Cerebellar nuclear complex (tissue), 1 donor: ENCODE data around the gene MTHFD2.
"Not testable (repeated sequence)": the region's sequence is repeated elsewhere in the genome, so short reads cannot be mapped to it uniquely, and the experiment has no call there.

Experiments used
- DNase-seq, 2 experiments: peaks; one replicate each; lab custom pipeline; 2025; lab: John Stamatoyannopoulos, UW

Gene MTHFD2

GRCh38 chr2:74197049-74197448, 1.4 kb upstream of the MTHFD2 start:
- DNase-seq = no peak

GRCh38 chr2:74198023-74198460, 373 bp upstream of the MTHFD2 start:
- DNase-seq = no peak

- no peak for DNase-seq
Observed at GRCh38 chr2:74199275-74199701, 873 bp downstream of the MTHFD2 start.

GRCh38 chr2:74199871-74200305, 1.5 kb downstream of the MTHFD2 start:
- no peak for DNase-seq

- no peak for DNase-seq
Observed at GRCh38 chr2:74201196-74201595, 2.8 kb downstream of the MTHFD2 start.

- no peak for DNase-seq
Observed at GRCh38 chr2:74201596-74201995, 3.2 kb downstream of the MTHFD2 start.

- DNase-seq = no peak
Observed at GRCh38 chr2:74204436-74204835, 6.0 kb downstream of the MTHFD2 start.

GRCh38 chr2:74205113-74205512, 6.7 kb downstream of the MTHFD2 start:
- DNase-seq = no peak

- no peak for DNase-seq
Observed at GRCh38 chr2:74205596-74205995, 7.2 kb downstream of the MTHFD2 start.

GRCh38 chr2:74206180-74206688, 7.8 kb downstream of the MTHFD2 start:
- DNase-seq = no peak

- DNase-seq = no peak
Observed at GRCh38 chr2:74212702-74213410, 14.4 kb downstream of the MTHFD2 start.

- DNase-seq = not testable (repeated sequence)
Observed at GRCh38 chr2:74215771-74216170, 17.4 kb downstream of the MTHFD2 start.

GRCh38 chr2:74216642-74217041, 18.2 kb downstream of the MTHFD2 start:
- no peak for DNase-seq

GRCh38 chr2:74219846-74220486, 21.6 kb downstream of the MTHFD2 start:
- DNase-seq = no peak

- no peak for DNase-seq
Observed at GRCh38 chr2:74221091-74221490, 22.7 kb downstream of the MTHFD2 start.

- DNase-seq = no peak
Observed at GRCh38 chr2:74221604-74222299, 23.3 kb downstream of the MTHFD2 start.

GRCh38 chr2:74222300-74222650, 23.9 kb downstream of the MTHFD2 start:
- no peak for DNase-seq

- DNase-seq = no peak
Observed at GRCh38 chr2:74223941-74224770, 25.7 kb downstream of the MTHFD2 start.

GRCh38 chr2:74225698-74226459, 27.5 kb downstream of the MTHFD2 start:
- no peak for DNase-seq

GRCh38 chr2:74226648-74227213, 28.3 kb downstream of the MTHFD2 start:
- DNase-seq = peak in 1 of 2 experiments; percentile 41

GRCh38 chr2:74227646-74228045, 29.2 kb downstream of the MTHFD2 start:
- DNase-seq = no peak
